GM23248 (cell line): ENCODE results near the gene CAPS.

Experiments used
- EZH2 ChIP-seq: fragments of 200-600 bp; sonication (generic); IDR thresholded peaks from 2 replicates; pipeline ENCODE4 v1.6.1; 2018; ENCODE audit warnings: antibody characterized with exemption, mild to moderate bottlenecking; ENCODE audit not compliant: insufficient read depth, poor library complexity, severe bottlenecking
- EZH2phosphoT487 ChIP-seq: fragments of 200-600 bp; sonication (generic); IDR thresholded peaks from 2 replicates; pipeline ENCODE4 v1.6.1; 2018; ENCODE audit warnings: antibody characterized with exemption, moderate library complexity, mild to moderate bottlenecking, low read depth; ENCODE audit not compliant: insufficient read depth

DNA sequence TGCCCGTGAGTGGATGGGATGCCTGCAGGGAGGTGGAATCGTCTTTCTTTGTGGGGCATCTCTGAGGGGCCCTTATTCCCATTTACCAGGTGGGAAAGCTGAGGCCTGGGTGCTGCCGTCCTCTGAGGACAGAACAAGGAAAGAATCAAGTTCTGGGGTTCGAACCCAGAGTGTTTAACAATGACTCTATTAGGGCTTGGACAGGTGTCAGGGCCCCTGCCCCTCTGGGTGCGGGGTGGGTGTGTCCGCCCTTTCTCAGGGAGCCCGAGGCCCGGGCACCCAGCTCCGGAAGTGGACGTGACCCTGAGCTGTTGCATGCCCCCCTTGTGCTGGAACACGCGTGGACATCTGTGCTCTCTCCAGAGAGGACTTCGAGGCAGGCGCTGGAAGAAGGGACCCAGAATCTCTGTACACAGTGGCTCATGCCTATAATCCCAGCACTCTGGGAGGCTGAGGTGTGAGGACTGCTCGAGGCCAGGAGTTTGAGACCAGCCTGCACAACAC lies 21.2 kb upstream of the CAPS start:
- TF ChIP-seq EZH2 (no peak), EZH2phosphoT487 (no peak)
